PC-3 (cell line): ENCODE results near the gene NXPH4. TPM values are rescaled to one million over a fixed set of nuclear protein-coding genes. Genes with fewer than 3 reads are reported as not detected.

ENCODE experiments used
- ATAC-seq: fragments of 200-7000 bp; cut with Tn5 transposase; 2 replicates; pipeline ENCODE4 v1.9.1; 2020; ENCODE audit warnings: mild to moderate bottlenecking, moderate library complexity
- BruUV-seq: library from RNA; stranded (reverse); fragments of 400-500 nt; replicated peaks from 2 replicates; lab custom pipeline; 2021; lab: Mats Ljungman, UMichigan
- CTCF ChIA-PET: fragments of 300-600 bp; sonication (Branson Sonifier 250); formaldehyde crosslinking; loops from one replicate; lab custom pipeline; 2022; ENCODE audit warnings: antibody characterized with exemption; lab: Charles Lee
- POLR2A ChIA-PET: fragments of 300-600 bp; sonication (Branson Sonifier 250); formaldehyde crosslinking; loops from one replicate; lab custom pipeline; 2022; ENCODE audit warnings: antibody characterized with exemption; ENCODE audit not compliant: unreplicated experiment; lab: Charles Lee
- DNase-seq: peaks from one replicate; pipeline ENCODE4 v3.0.0-alpha.2; 2015
- H2AFZ ChIP-seq: fragments of 300-600 bp; sonication (generic); 2 replicates; pipeline ENCODE4 v1.6.0; 2016; ENCODE audit warnings: antibody characterized with exemption, low read length
- H3F3A ChIP-seq: fragments of 300-600 bp; sonication (generic); one replicate; pipeline ENCODE4 v1.6.0; 2017; ENCODE audit warnings: antibody characterized with exemption, low read length, control low read depth, mild to moderate bottlenecking; ENCODE audit not compliant: unreplicated experiment
- H3K27ac ChIP-seq: fragments of 300-600 bp; sonication (generic); 2 replicates; pipeline ENCODE4 v1.5.1; 2016; ENCODE audit warnings: mild to moderate bottlenecking, low read length
- H3K27me3 ChIP-seq: fragments of 300-600 bp; sonication (generic); 2 replicates; pipeline ENCODE4 v1.6.1; 2016; ENCODE audit warnings: low read length, mixed read lengths
- H3K36me3 ChIP-seq: fragments of 300-600 bp; sonication (generic); 2 replicates; pipeline ENCODE4 v1.6.1; 2016; ENCODE audit warnings: low read depth, mixed run types, low read length, mixed read lengths
- H3K4me1 ChIP-seq: fragments of 300-600 bp; sonication (generic); 2 replicates; pipeline ENCODE4 v1.5.1; 2016; ENCODE audit warnings: low read length; ENCODE audit not compliant: insufficient read depth
- H3K4me2 ChIP-seq: fragments of 300-600 bp; sonication (generic); 2 replicates; pipeline ENCODE4 v1.6.0; 2016; ENCODE audit warnings: low read length
- H3K4me3 ChIP-seq: fragments of 300-600 bp; sonication (generic); 2 replicates; pipeline ENCODE4 v1.5.1; 2016; ENCODE audit warnings: mild to moderate bottlenecking, low read length, mixed read lengths
- H3K79me2 ChIP-seq: fragments of 300-600 bp; sonication (generic); 2 replicates; pipeline ENCODE4 v1.6.1; 2017; ENCODE audit warnings: low read length, mixed read lengths
- H3K9ac ChIP-seq: fragments of 300-600 bp; sonication (generic); 2 replicates; pipeline ENCODE4 v1.6.0; 2016; ENCODE audit warnings: mild to moderate bottlenecking, low read length
- H3K9me2 ChIP-seq: fragments of 300-600 bp; sonication (generic); replicated peaks from 2 replicates; pipeline ENCODE4 v1.6.1; 2016; ENCODE audit warnings: mixed run types, low read length, mixed read lengths
- H3K9me3 ChIP-seq: fragments of 300-600 bp; sonication (generic); 2 replicates; pipeline ENCODE4 v1.6.1; 2016; ENCODE audit warnings: low read length, mixed read lengths
- H4K20me1 ChIP-seq: fragments of 300-600 bp; sonication (generic); 2 replicates; pipeline ENCODE4 v1.6.1; 2016; ENCODE audit warnings: low read length, mixed read lengths
- EZH2 ChIP-seq: fragments of 300-600 bp; sonication (generic); IDR thresholded peaks from one replicate; pipeline ENCODE4 v1.6.1; 2017; ENCODE audit warnings: antibody characterized with exemption, mild to moderate bottlenecking, low read length; ENCODE audit not compliant: unreplicated experiment
- EZH2phosphoT487 ChIP-seq: fragments of 300-600 bp; sonication (generic); IDR thresholded peaks from 2 replicates; pipeline ENCODE4 v1.6.1; 2018; ENCODE audit warnings: mild to moderate bottlenecking, antibody characterized with exemption, low read length, borderline replicate concordance
- intact Hi-C: fragments of 100-400 bp; cut with micrococcal nuclease; formaldehyde crosslinking; loops from 2 replicates; pipeline ENCODE4 v1.9.0; 2023
- total RNA-seq: library from RNA; depleted of rRNA; stranded (reverse); fragments of >200 nt; gene quantifications from 2 replicates; pipeline ENCODE4 v1.2.3, GENCODE V29; 2014
- TF ChIP-seq, protein P1 (sequence below): fragments of 300-600 bp; sonication (generic); conservative IDR thresholded peaks from 2 replicates; pipeline ENCODE4 v1.5.1; 2017; ENCODE audit warnings: antibody characterized with exemption, low read depth, mild to moderate bottlenecking, low read length

The NXPH4 gene
- total RNA-seq, 1 experiment from 2014 or later = 15.1 TPM

DNA sequence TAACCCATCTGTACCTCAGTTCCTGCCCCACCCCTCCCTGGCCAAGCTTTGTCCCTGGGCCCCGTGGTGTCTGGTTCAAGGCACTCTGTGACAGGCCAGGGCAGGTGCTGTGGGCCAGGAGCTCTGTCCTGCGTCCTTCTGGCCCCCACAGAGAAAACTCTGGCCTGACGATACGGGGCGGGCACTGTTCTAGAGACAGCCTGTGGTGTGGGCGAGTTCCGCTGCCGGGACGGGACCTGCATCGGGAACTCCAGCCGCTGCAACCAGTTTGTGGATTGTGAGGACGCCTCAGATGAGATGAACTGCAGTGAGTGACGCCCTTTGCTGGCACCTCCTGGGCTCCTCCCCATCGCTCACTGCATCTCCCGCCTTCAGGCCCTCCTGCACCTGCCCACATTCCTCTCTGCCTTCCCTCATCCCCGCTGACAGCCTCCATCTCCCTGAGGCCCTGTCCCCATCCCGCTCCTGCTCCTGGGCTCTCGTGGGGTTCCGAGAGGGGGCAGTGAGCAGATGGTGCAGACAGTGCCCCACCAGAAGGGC, 22.8 kb upstream of the NXPH4 start:
- Histone ChIP-seq H3K4me1 (no peaks in the 10 kb centered on the region), H3F3A (no peaks in the 10 kb centered on the region), H3K27ac (no peak overlapping the region), H3K79me2 (no peaks in the 10 kb centered on the region), H3K36me3 (peaks cover 8% of the 10 kb centered on the region; the same call in 1 of the 2 replicates), H3K4me2 (no peak overlapping the region), H2AFZ (no peak overlapping the region), H3K9me3 (no peaks in the 10 kb centered on the region), H4K20me1 (no peaks in the 10 kb centered on the region), H3K9me2 (no peaks in the 10 kb centered on the region), H3K4me3 (no peak overlapping the region), H3K9ac (no peak overlapping the region), H3K27me3 (no peaks in the 10 kb centered on the region)
- DNase-seq (no peak), ATAC-seq (no peak)
- POLR2A ChIA-PET = no interaction called here
- intact Hi-C loops = no loop called here
- TF ChIP-seq EZH2phosphoT487 (no peak), EZH2 (no peak)
- TF ChIP-seq, protein P1, sequence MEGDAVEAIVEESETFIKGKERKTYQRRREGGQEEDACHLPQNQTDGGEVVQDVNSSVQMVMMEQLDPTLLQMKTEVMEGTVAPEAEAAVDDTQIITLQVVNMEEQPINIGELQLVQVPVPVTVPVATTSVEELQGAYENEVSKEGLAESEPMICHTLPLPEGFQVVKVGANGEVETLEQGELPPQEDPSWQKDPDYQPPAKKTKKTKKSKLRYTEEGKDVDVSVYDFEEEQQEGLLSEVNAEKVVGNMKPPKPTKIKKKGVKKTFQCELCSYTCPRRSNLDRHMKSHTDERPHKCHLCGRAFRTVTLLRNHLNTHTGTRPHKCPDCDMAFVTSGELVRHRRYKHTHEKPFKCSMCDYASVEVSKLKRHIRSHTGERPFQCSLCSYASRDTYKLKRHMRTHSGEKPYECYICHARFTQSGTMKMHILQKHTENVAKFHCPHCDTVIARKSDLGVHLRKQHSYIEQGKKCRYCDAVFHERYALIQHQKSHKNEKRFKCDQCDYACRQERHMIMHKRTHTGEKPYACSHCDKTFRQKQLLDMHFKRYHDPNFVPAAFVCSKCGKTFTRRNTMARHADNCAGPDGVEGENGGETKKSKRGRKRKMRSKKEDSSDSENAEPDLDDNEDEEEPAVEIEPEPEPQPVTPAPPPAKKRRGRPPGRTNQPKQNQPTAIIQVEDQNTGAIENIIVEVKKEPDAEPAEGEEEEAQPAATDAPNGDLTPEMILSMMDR = no peak
- CTCF ChIA-PET = no interaction called here
- BruUV-seq = TSS peak; percentile 13

DNA sequence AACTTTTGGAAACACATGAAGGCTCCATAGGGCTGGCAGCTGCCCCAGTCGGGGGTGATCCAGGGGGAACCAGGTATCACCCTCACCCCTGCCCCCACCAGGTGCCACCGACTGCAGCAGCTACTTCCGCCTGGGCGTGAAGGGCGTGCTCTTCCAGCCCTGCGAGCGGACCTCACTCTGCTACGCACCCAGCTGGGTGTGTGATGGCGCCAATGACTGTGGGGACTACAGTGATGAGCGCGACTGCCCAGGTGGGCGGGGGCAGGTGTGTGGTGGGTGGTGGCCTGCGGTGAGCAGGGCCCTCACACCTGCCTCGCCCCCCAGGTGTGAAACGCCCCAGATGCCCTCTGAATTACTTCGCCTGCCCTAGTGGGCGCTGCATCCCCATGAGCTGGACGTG, 22.3 kb upstream of the NXPH4 start:
- TF ChIP-seq, protein P1 = no peak
- no peak for TF ChIP-seq EZH2phosphoT487
- no peak for TF ChIP-seq EZH2
- H3K9ac ChIP-seq = no peak overlapping the region
- no peaks in the 10 kb centered on the region for H3K9me2 ChIP-seq
- no peaks in the 10 kb centered on the region for H4K20me1 ChIP-seq
- H3K36me3 ChIP-seq = peaks cover 8% of the 10 kb centered on the region; the same call in 1 of the 2 replicates
- H3F3A ChIP-seq = no peaks in the 10 kb centered on the region
- no peak overlapping the region for H3K4me3 ChIP-seq
- DNase-seq = no peak
- no peaks in the 10 kb centered on the region for H3K27me3 ChIP-seq
- no peak overlapping the region for H2AFZ ChIP-seq
- H3K4me1 ChIP-seq = no peaks in the 10 kb centered on the region
- ATAC-seq = no peak
- intact Hi-C loops = no loop called here
- H3K4me2 ChIP-seq = no peak overlapping the region
- ChIA-PET CTCF (no interaction called here), POLR2A (no interaction called here)
- H3K9me3 ChIP-seq = no peaks in the 10 kb centered on the region
- H3K27ac ChIP-seq = no peak overlapping the region
- H3K79me2 ChIP-seq = no peaks in the 10 kb centered on the region
- no TSS peak for BruUV-seq

DNA sequence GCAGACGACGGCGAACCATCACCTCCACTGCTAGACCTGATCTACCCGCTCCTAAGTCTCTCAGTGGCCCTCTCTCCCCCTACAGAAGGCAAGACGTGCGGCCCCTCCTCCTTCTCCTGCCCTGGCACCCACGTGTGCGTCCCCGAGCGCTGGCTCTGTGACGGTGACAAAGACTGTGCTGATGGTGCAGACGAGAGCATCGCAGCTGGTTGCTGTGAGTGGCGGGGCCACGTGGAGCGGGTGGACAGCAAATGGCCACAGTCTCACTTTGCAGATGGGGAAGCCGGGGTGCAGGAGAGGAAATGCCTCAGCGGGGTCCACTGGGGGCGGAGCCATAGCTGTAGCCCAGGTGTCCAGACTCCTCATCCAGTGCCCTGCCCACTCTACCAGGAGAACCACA, 21.4 kb upstream of the NXPH4 start:
- H2AFZ ChIP-seq = no peak overlapping the region
- no TSS peak for BruUV-seq
- H3K27ac ChIP-seq = no peak overlapping the region
- H3K9me2 ChIP-seq = no peaks in the 10 kb centered on the region
- no peak overlapping the region for H3K4me2 ChIP-seq
- ATAC-seq (no peak), DNase-seq (no peak)
- CTCF ChIA-PET = no interaction called here
- H3K79me2 ChIP-seq = no peaks in the 10 kb centered on the region
- H3K27me3 ChIP-seq = no peaks in the 10 kb centered on the region
- TF ChIP-seq EZH2 (no peak), EZH2phosphoT487 (no peak)
- TF ChIP-seq, protein P1 = no peak
- intact Hi-C loops = no loop called here
- no peaks in the 10 kb centered on the region for H3K4me1 ChIP-seq
- POLR2A ChIA-PET = no interaction called here
- no peak overlapping the region for H3K9ac ChIP-seq
- peaks cover 8% of the 10 kb centered on the region; the same call in 1 of the 2 replicates for H3K36me3 ChIP-seq
- no peaks in the 10 kb centered on the region for H3F3A ChIP-seq
- no peak overlapping the region for H3K4me3 ChIP-seq
- H3K9me3 ChIP-seq = no peaks in the 10 kb centered on the region
- no peaks in the 10 kb centered on the region for H4K20me1 ChIP-seq
